HG02763 (cell line): ENCODE measurements around the gene D2HGDH.
"Not testable (repeated sequence)": the region's sequence is repeated elsewhere in the genome, so short reads cannot be mapped to it uniquely, and the experiment has no call there.

Source experiments
- ATAC-seq: cut with Tn5 transposase; IDR thresholded peaks from one replicate; pipeline ENCODE4 v1.9.1; 2021; ENCODE audit warnings: mild to moderate bottlenecking, moderate library complexity; ENCODE audit not compliant: unreplicated experiment

D2HGDH gene

DNA sequence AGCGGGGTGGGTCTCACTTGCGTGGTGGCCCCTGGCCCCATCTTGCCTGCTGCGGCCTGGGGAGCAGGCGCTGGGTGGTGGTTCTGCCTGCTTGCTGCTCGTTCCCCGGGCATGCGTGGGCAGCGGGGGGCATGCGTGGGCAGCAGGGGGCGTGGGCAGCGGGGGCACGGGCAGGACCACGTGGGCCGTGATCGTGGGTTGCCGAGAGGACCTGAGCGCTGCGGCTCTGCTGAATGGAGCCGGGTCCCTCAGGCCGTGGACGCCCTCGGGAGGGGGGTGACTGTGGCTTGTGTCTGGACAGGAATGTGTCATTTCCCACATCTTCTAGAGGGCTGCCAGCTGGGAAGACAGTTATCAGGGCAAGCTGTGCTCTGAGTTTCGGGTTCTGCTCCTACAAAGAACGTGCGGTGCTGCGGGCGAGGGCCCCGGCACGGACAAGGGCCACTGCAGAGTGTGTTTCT, 33.9 kb downstream of the D2HGDH start:
- no peak for ATAC-seq

DNA sequence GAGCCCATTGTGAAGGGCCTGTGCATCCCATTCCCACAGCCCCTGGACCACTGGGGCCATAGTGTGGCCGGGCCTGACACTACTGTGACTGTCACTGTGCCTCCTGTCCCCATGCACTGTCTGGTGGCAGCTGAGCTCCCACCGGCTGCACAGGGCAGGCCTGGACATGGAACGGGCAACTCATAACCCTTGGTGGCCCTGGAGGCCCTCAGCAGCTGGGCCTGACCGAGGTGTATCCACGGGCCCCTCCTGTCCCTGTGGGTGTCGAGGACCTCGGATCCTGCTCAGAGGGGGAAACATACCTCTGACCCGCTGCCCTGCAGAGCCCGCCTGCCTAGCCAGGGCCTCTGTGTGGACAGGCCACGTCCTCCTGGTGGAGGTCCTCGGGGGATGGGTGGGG, 34.4 kb downstream of the D2HGDH start:
- no peak for ATAC-seq

DNA sequence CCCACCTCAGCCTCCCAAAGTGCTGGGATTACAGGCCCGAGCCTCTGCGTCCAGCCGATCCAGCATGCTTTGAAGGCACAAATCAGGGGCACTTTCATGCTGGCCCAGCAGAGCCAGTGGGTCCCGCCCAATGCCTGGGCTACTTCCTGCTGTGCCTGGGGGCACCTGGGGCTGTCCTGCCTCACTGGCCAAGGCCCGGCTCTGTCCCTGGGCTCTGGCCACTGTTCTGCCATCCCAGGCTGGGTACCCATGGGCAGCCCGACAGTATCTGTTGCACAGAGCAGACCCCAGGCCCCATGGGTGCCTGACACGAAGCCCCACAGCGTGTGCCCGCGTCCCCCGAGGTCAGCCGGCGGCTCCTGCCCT, 35.4 kb downstream of the D2HGDH start:
- ATAC-seq: no peak

- ATAC-seq: no peak
These were observed 35.9 kb downstream of the D2HGDH start for GRCh38 chr2:241770185-241770935.

DNA sequence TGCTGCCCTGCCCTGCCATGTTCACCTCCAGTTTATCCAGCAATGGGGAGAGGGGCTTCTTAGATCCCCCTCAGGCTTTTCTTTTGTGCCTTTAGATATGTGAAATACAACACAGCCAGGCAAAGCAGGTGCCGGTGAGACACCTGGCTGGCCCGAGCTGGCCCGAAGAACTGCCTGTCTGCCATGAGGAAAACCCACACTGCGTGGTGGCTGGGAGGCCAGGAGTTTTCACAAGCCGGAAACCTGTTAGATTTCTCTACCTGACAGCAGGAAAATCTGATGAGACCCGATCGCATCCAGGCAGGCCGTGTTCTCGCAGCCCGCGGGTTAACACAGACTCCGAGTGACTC, 36.5 kb downstream of the D2HGDH start:
- ATAC-seq: no peak

DNA sequence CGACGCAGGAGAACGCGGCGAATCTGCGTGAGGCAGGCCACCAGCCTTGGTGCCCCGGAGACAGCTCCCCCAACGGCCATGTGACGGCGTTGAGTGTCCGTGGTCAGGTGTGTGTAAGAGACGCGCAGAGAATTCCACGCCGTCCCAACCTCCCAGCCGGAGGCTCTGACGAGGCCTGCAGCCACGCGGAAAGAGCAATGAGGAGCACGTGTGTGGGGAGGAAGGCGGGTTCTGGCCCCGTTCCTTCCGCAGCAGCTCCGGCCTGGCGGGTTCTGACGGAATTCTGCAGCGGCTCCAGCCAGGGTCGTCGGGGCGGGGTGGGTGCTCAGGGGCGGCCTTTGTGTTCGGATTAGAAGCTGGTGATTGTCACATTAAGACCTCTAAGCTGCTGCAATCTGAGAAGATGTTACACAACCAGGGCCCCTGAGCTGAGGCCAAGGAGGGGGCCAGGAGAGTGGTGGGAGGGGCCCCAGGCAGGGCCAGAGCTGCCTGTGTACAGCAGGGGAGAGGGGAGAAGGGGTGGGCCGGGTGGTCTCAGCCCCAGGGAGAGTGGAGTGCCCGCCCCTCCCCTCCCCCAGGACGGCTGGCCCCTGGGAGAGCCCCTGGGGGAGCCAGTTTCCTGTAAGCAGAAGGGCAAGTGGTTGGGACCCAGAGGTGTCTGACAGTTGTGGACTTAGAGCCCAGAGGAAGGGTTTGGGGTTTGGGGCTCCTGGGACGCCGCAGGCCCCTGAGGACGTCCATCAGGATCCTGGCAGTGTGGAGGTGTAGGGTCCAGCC, 37.0 kb downstream of the D2HGDH start:
- ATAC-seq: no peak

GRCh38 chr2:241772063-241772499, 37.7 kb downstream of the D2HGDH start:
- ATAC-seq: no peak

GRCh38 chr2:241773511-241774418, 39.3 kb downstream of the D2HGDH start:
- no peak for ATAC-seq

DNA sequence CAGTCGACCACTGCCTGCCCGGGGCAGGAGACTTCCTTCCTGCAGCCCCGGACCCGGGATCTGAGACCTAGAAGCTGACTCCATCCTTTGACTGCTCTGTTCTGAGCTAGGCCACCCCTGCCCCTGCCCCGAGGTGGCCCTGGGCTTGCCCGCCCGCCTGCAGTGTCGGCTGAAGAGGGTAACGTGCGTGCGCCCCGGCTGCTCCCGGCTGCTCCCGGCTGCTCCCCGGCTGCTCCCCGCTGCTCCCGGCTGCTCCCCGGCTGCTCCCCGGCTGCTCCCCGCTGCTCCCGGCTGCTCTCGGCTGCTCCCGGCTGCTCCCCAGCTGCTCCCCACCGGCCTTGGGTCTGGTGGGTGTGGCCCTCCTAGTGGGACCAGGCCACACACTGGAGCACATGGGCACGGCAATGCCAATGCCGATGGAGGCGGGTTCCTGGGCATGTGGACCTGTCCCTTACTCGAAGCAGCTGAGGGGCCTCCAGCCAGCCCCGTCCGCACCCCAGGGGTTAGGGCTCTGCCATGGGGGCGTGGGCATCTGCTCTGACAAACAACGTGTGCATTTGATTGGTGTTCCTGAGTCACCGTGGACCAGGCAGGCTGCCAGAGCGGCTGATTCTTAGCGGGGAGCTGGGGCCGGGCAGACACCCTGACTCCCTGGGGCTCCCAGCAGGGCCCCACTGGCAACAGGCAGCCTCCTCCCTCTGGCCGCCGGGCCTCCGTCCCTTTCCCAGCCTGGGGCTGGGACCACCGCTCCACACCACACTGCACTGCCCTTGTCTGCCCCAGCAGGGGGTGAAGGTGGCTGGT, 40.2 kb downstream of the D2HGDH start:
- ATAC-seq: no peak

DNA sequence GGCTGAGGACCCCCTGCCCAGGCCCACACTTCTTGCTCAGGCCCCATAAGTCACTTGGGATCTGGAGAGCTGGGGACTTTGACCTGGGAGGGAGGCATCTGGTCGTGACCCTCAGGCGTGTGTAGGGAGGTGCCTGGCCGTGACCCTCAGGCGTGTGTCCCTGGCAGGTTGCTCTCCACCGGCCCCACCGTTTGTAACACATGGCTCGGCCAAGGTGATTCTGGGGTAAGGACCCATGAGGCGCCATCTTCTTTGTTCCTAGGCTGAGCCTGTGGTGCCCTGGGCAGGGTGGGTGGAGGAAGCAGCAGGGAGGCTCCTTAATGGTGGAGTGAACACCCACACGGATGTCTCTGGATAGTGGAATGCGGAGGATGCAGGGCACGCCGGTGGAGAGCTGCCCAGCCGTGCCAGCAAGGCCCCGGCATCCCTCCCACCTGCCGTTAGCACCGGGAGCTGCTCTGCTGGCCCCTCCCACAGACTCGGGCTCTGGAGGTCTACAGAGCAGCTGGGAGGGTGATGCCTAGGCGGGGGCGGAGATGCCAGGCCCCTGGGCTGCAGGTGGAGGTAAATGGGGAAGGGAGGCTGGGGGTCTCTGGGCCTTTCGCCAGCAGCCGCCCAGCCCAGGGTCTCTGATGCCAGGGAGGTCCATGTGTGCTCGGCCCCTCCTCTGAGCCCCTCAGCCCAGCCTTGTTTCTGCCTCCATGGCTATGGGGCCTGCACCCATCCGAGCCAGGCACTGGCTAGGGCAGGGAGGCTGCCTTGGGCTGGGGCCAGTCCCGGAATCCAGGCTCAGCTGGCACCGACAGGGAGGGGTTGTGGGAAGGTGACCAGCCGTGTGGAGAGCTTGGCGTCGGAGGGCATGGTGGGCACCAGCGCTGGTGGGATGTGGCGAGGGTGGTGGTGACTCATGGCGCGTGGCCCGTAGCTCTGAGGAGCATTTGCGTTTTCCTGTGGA, 41.1 kb downstream of the D2HGDH start:
- ATAC-seq: no peak

GRCh38 chr2:241776336-241777169, 42.1 kb downstream of the D2HGDH start, which contains the start of gene GAL3ST2:
Gene GAL3ST2, plus strand, starts transcription at chr2:241776822. Its CDS starts 134 bp downstream, at chr2:241776956.
- no peak for ATAC-seq

DNA sequence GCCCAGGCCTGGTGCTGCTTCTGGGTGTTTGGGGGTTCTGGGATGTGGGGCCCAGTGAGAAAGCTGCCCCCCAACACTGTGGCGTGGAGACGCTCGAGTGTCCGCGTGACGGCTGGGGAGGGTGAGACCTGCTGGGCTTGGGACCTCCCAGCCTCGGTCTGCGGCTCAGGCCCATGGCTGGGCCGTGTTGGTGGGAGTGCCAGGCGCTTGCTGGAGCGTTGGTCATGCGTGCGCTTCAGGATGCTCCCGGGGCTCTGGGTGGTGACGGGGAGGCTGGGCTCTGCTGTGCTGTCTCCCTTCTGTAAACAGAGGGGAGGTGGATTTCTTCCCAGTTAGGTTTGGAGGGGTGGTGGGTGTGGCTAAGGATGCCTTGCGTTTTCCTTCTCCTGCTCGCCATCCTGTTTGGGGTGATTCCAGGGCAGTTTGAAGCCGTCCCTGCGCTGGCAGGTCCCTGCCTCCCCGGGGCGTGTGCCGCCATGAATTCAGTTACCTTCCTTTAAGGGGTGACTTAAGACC, 42.8 kb downstream of the D2HGDH start:
- no peak for ATAC-seq

- ATAC-seq: no peak
These were observed 43.5 kb downstream of the D2HGDH start for GRCh38 chr2:241777686-241778627.

DNA sequence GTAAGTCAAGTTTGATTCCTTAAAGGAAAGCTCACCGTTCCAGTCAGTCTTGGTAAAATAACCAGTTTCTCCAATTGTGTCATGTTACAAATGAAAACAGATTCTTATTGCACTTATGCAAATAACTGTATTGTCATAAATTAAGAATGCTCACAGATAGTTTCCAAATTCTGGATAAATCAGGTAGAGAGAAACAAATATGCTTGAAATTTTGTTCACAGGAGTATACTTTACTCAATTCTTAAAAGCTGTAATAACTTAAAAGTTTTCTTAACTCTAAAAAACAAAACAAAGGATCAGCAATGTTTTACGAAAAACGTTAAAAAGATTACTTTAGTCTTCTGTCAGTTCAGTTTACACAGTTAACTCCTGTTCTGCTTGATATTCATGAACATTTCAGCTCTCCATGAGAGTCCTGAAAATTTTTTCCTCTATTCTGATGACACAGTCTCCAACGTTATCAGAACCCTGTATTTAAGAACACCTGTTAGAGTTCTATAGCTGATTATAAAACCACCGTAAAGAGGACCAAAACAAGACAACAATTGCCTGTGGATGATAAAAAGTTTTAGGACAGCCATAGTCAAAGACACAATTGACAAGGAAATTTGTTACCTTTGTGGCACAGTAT, 46.6 kb downstream of the D2HGDH start:
- no peak for ATAC-seq

- not testable (repeated sequence) for ATAC-seq
These were observed 47.6 kb downstream of the D2HGDH start for GRCh38 chr2:241782053-241782452.

GRCh38 chr2:241788135-241788534, 53.7 kb downstream of the D2HGDH start:
- no peak for ATAC-seq

DNA sequence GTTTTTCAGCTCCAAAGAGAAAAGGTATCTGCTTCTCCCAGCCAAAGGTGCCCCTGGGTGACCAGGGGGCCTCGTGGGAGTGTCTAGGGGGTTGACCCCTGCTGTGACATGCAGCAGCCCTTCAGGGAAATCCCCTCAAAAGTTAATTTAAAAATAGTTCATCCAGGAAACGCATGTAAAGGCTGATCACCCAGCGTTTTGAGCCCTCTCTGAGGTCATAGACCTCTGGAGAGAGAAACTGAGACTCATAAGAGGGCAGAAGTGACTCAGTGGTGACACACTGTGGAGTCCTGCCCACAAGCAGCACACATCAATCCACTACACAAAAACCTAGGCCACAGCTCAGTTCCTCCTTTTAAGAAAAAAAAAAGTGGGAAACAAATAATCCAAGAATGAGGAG, 54.1 kb downstream of the D2HGDH start:
- no peak for ATAC-seq
